GM19238 (cell line): ENCODE data around the gene GFOD1.

Source experiments
- DNase-seq: peaks from one replicate; pipeline ENCODE4 v3.0.0; 2011; ENCODE audit warnings: low spot score; ENCODE audit not compliant: insufficient read length

GFOD1 gene

DNA sequence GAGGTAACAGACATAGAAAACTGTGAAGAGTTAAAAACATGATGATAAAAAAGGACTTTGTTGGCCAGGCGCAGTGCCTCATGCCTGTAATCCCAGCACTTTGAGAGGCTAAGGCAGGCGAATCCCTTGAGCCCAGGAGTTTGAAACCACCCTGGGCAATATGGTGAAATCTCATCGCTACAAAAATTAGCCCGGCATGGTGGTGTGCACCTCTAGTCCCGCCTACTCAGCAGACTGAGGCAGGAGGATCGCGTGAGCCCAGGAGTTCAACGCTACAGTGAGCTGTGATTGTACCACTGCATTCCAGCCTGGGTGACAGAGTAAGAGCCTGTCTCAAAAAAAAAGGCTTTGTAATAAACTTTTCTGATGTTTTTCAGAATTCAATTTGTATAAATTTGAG lies 60.1 kb downstream of the GFOD1 start:
- DNase-seq: no peak

DNA sequence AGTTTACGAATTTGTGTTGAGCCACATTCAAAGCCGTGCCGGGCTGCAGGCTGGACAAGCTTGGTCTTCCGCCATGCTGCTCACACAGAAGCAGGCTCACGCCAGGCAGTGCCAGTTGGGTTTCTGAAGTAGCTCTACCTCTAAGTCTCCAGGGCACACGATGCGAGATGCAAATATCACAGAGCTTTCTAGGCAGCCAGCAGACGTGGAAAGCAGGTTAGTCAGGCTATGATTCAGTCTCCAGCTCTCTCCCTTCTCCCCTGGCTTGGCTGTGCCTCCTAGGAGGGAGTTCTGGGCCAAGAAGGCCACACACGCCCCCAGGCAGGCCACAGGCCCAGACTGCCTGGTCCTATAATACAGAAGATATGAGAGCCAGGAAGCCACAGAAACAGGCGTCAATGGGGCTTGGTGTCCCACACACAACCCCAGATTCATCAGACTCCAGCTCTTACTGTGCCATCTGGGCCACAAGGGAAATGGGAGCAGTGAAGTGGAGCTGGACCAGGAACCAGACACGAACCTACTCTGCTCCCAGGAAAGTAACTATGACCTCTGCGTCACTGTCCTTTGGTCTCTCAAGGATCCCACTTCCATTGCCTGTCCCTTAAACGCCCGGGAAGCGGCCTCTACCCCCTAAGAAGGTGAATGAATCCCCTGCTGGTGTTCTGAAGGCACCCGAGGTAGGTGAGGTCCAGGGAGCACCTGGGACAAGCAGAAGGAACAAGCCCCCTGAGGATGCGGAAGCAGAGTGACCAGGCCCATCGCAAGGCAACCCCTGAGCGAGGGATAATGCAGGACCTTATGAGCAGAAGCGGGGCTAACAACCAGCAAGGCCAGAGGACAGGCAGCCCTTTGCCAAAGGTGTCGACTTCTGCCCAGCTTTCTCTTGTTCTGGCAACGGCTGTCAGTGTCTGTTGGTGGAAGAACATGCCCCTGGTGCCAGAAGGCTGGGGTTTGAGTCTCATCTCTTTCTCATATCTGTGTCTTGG lies 61.2 kb downstream of the GFOD1 start:
- DNase-seq: no peak

DNA sequence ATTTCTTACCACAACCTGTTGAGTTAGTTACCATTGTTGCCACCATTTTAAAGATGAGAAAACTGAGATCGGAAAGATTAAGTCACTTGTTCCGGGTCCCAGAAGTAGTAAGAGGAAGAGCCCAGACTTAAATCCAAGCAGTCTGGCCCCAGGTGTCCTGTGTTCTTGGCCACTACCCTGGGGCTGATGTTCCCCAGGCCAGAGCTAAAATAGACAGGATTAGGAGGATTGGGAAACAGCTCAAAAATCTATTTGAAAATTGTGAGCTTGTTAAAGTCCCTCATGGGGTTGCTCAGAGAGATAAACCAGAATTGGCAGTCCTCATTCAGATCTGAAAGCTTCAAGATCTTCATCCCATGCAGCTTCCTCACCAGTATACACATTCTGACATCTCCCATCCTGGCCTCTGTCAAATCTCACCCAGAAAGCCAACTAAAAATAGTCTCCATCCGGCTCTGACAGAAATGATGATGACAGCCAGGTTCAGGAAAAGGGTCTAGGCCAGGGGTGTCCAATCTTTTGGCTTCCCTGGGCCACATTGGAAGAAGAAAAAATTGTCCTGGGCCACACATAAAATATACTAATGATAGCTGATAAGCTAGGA lies 62.0 kb downstream of the GFOD1 start:
- no peak for DNase-seq

DNA sequence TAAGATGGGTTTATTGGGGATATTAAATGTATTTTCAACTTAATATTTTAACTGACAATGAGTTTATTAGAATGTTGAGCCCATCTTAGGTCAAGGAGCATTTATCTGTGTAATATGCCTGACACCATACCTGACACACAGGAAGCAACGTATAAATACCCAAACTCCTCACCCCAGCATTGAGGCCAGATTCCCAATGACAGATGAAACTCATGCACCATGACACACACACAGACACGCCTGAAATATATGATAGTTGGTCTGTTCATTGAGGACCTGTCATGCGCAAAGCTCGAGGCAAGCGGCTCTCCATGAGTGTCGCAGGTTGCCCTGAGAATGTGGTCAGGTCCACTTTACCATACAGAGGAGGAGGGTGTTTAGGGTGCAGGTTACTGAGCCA lies 64.1 kb downstream of the GFOD1 start:
- no peak for DNase-seq

DNA sequence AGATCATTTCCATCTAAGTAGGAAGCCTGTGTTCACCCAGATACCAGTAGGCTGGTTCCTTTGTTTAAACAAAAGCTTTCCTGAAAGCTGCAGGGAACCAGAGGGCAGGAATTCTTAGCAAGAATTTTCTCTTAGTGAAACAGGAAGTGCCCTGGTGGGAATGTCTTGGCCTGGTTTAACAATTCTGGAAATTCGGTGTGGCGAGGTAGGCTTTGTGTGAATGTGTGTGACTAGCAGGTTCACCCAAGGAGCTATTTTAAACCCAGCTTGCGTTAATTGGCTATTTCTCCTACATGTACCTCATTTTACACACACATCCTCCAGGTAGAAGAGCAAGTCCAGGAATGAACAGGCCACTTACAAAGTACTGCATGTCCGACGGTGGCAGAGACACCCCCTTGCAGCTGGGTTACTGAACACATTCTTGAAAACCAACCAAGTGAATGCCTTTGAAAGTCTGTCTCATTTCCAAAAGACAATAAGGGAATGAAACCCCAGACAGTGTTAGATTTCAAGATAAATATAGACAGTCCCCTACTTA lies 64.6 kb downstream of the GFOD1 start:
- no peak for DNase-seq

DNA sequence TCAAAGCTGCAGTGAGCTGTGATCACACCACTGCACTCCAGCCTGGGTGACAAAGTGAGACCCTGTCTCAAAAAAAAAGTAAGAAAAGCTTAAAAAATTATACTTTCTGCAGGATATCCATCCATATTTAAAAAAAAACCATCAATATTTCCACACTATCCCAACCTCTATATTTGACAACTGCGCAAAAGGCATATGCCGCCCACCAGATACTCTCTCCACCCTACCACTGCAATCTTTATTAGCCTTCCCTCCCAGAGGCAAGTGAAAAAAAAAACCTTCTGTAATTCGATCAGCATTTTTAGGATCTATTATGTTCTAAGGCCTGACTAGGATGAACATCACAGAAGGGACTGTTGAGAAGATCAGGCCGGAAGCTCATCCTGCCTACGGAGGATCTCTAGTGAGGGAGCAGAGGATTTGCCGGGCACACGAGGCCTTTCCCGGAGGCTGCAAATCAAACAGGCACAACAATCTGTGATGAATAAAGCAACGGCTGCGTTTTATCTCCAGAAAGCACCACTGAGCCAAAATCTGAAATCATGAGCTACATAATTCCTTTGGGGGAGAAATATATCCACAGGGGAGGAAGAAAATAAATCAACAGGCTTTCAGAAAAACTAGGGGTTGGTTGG lies 65.9 kb downstream of the GFOD1 start:
- DNase-seq: no peak

DNA sequence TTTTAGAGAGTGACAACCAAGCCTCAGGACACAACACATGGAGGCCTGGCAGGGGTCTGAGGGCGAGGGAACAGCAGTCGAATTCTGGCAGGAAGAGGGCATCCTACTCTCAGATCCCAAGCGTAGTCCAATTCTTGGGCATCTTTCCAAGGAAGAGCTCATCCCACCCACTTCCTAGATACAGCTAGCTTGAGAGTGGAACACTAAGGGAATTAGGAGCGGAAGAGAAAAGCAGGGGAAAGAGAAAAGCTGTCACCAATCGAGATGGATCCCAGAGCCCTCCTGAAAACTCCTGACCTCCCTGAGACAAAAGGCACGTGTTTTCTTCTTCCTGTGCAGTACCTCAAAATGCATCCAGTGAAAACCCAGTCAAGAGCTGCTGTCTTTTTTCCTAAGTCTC lies 67.1 kb downstream of the GFOD1 start:
- no peak for DNase-seq

DNA sequence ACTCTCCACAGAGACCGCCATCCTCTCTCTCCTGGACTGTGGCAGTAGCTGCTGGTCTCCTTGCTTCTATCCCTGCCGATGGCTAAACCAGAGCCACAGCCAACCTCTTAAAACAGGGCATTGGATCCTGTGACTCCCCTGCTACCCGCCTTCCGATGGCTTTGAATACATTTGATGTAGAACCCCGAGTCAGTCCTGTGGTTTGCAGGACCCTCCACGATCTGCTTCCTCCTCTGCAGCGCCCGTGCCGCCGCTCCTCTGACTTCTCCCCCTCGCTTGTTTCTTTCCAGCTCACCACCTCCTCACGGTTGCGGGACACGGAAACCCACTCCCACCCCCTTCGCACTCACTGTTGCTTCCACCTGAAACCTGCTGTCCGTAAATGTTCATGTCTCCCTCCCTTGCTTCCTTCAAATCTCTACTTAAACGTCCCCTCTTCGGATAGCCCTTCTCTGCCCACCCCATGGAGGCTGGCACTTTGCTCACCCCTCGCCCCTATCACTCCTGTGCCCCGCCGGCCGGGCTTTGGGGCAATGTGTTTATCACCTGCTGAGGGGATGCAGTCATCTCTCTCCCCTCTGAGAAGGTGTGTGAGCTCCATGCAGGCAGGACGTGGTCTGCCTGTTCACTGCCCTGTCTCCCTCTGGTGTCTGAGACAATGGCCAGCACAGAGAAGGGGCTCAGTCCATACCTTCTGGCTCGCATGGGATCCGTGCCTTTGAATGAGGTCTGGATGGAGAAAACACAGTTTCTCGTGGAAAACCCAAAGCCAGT lies 67.8 kb downstream of the GFOD1 start:
- DNase-seq: no peak

DNA sequence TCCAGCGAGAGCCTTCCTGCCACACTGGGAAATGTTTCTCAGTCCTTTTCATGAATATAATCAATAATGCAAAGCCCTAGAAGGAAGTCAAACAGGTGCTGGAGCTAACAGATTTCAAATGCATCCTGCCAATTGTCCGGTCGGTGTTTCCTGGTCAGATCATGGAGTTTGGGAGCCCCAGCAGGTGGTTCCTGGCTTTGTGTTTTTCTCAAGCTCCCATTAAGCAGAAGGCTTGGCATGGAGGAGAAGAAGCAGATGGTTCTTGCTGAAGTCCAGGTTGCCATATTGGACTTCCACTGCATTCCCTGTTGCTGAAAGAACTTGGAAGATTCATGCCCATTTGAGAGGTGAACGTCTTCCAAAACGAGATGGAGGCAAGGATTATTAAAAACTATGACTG lies 68.6 kb downstream of the GFOD1 start:
- no peak for DNase-seq

DNA sequence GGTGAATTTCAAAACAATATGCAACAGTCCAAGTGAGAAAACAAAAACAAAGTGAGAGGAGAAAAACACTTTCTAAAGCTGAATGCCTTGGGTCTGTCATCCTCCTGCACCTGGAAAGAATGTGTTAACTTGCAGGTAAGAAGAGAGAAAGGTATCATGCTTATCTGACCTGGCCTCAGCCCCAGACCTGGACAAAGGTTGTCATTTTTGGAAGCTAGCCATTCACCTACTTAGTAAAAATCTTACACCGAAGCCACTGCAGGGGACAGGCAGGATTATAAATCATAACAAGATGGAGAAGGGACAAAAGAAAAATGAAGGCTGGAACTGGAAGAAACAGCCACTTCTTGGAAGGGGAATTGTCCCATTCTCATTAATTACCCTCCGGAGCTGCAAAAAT lies 69.4 kb downstream of the GFOD1 start:
- no peak for DNase-seq

DNA sequence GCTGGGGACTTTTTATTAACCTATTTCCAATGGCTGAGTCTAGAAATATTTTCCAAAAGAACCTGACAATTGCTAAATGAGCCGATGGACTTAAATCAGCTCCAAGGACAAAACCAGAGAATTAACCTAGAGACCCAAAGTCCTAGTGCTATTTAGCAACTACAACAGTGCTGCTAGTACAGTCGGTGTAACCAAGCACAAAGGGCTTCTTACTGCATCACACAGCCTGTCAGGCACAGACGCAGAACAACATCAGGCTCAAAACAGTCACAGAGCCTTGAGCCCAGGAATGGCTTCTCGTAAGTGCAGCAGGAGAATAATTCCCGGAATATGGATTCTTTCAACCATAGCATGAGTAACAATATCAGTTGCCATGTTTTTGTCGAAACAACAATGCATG lies 70.0 kb downstream of the GFOD1 start:
- no peak for DNase-seq

DNA sequence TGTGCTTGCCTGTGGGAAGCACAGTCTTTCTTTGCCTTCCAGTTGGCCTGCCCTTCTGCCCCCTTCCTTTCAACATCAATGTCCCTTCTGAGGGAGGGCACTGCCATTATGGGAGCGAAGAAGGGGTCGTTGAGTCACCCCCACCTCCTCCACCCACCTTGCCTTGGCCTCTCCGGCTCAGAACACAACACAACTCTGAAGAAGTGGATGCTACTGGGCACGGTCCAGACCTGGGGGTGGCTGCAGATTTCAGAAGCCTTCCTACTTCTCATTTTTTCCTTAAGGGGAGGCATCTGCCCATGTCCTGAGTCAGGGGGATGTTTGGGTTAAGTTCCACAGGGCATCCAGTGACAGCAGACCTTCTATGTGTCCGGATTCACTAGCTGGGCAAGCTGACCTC lies 72.1 kb downstream of the GFOD1 start:
- DNase-seq: no peak

DNA sequence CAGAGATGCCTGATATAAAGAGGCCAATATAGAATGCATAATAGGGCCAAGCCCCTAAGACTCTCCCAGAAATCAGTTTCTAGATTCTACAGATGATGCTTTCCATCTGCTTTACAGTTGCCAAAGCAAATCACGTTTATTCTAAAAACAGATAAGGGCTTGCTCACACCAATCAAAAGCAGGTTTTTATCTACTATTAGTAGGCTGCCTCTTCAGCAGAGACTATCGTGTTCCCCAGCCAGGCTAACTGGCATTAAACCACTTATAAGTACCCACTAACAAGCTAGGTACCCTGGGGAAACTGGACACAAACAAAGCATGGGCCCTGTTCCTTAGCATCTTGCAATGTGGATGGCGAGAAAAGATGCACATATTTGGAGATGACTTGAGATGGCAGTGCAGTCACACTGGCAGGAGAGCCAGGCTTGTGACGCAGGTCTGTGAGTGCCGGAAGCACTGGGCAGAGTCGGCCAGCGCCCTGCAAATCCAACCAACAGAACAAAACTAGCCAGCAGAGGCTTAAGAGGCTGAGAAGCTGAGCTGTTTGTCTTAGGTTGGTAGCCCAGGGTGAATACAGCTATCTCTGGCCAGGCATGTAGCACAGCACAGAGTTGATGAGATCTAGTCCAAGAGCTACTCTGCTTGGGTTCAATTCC lies 73.4 kb downstream of the GFOD1 start:
- DNase-seq: no peak

DNA sequence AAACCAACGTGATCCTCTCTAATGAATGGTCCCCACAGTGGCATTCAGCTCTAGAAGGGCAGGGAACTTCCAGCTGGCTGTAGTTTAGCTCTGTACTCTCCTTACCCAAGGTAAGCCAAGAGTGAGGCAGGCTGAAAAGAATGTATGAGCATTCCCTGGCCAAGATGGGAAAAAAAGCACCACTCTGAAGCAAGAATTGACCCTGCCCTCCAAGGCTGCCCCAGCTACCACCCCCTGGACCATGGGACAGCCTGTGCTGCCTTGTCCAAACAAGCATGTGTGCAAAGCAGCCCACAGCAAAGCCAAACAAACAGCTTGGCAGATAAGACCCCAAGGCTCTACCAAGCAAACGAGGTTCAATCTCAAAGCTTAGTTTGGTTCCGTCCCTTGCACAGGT lies 73.9 kb downstream of the GFOD1 start:
- DNase-seq: no peak

DNA sequence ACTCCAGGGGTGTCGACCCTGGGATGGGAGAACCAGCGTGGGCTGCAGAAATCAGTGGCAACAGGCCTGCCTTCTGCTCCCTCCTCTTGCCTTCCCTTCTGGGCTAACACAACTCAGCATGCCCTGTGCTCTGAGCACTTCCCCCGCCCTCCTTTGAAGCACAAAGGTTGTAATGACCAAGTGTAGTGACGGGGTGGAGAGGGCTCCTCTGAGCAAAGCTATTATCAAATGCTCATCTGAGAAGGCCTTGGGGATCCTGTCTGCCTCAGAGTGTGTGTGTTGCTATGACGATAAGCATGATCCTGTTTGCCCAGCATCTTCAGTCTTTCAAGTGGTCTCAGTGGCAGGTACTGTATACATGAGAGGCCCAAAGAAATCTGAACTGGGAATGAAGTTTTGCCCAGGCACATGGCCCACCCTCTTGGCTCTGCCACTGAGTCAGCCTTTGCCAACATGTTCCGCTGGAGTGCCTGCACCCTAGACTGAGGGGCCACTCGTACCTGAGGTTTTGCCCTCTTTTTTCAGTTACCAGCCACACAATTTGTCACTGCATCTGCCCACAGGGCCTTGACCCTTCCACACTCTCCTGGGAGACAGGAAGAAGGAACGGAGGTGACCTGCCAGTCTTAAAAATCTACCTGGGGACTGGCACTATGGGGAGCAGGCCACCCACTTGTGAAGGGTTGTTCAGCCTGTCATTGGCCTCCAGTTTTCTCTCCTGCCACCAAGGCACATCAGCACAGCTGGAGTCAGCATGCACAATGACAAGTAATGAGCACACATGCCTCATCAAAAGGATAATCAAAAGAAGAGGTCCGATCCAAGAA lies 74.5 kb downstream of the GFOD1 start:
- no peak for DNase-seq

DNA sequence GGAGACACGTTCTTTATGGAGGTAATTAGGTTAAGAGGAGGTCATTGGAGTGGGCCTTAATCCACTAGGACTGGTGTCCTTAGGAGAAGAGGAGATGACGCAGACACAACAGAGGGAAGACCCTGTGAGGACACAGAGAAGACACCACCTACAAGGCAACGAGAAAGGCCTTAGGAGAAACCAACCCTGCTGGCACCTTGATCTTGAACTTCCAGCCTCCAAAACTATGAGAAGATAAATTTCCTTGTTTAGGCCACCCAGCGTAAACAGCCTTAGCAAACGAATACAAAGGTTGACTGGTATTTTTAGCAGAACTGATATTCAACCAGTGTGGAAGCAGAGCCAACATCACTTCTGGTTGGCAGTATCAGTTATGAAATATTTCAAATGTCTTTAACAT lies 75.2 kb downstream of the GFOD1 start:
- no peak for DNase-seq

DNA sequence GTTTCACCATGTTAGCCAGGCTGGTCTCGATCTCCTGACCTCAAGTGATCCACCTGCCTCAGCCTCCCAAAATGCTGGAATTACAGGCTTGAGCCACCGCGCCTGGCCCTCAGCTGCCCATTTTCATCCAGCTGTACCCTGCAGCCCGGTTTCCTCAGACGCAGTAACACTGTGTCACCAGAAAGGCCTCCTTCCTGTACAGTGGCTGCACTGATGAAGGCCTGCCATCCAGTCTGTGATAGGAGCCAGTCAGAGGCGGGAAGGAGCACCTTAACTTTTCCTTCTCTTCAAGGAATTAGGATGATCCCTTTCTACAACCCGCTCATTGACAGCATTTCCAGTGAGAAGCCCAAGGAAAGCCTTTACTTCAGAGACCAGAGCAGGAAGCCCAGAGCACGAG lies 75.9 kb downstream of the GFOD1 start:
- DNase-seq: no peak

DNA sequence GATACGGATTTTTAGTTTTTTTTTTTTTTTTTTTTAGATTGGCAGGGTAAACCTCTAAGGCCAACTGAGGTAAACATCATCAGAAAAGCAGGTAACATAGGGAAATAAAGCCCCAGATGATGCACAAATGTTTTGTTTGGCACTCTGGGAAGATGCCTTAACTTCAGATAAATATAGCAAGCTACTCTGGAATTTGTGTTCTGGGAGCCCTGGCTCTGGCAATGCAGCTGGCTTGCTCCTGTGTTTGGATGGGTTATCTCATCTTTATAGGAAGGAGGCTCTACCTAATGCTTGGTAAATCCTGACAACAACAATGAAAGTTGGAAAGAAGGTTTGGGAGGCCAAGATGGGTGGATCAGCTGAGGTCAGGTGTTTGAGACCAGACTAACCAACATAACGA lies 77.4 kb downstream of the GFOD1 start:
- DNase-seq: no peak

DNA sequence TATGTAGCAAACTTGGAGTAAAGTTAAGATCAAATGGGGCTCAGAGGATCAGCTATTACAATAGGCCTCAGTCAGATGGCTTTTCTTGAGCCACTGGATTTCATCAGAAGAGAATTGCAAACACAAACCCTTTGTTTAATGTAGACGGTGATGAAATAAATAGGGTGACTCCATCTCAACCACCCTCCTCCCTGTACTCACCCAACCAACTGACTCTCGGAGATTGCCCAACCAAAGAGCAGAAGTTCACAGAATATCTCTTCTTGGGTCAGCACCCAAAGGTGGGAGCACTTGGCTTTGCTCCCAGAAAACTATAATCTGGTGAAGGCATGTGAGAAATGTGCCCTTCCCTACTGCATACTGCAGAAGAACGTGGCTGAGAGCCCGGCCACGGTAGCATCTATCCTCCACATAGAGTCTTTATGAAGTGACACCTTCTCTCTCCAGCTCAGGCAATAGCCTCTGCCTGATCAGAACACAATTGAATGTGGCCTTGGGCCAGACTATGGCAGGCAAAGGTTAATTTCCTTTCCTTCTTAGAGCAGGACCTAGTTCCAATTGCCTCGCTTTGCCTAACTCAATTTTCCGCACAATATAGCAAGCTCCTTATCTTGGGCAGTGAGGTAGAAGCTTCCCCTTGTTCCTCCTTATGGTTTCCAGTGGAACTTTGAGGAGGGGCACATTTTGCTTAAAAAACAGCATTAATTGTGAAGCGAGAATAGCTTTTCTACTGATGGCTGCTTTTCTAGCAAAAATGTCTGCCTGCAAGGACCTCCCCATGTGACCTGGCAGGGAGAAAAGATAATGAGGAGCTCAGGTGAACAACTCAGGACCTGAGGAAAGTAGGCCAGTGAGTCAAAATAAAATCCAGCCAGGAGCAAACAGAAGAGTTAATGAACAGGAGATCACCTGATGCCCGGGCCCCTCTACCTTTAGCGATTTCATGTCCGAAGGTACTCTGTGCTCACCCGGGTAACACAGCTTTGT lies 79.4 kb downstream of the GFOD1 start:
- DNase-seq: no peak
